ENCODE measurements around the gene ARNT2.
"Not testable (repeated sequence)": the region's sequence is repeated elsewhere in the genome, so short reads cannot be mapped to it uniquely, and the experiment has no call there.

Gene ARNT2

DNA sequence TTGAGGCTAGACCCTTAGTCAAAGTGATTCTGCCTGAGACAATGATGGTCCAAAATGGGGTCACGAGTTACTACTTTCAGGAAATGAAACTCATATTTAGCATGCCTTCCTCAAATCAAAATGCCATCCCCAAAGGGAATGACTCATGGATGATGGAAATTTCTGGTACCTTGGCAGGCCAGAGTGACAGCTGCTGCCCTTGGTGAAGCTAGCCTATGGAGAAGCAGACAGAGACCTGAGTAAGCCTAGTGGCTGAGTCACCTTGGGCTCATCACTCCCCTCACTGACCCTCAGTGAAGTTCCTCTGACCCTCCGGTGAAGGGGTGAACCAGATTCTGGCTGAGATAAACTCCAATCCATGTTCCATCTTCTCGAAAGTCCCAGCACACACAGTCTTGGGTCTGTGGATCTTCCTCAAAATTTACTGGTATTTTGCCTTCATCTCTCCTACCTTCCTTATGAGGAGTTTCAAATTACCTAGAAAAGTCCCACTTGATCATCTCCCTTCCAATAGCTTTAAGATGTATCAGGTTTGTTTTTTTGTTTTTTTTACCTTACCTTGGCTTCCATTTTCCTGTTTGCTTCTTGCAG is 236.4 kb downstream of the ARNT2 start:
- Histone ChIP-seq H3K9ac (ENCODE audit: insufficient read length, low read depth) (no peak overlapping the region), H3K9me3 (ENCODE audit: insufficient read depth, low read length) (peaks cover 10% of the 10 kb centered on the region; the same call in 1 of the 2 replicates), H3K4me1 (ENCODE audit: insufficient read depth, insufficient read length) (no peaks in the 10 kb centered on the region), H3K36me3 (ENCODE audit: insufficient read depth, insufficient read length, low read length) (no peaks in the 10 kb centered on the region), H3K4me3 (ENCODE audit: insufficient read length, low read depth) (no peak overlapping the region), H3K27me3 (ENCODE audit: insufficient read depth, insufficient read length) (no peaks in the 10 kb centered on the region)
- TF ChIP-seq ZNF274 (IDR thresholded peaks at IDR 0.05; ENCODE audit: low read depth, low read length) (no peak), SUZ12 (IDR thresholded peaks at IDR 0.05; ENCODE audit: extremely low read depth, insufficient read depth, insufficient read length) (no peak), YY1 (IDR thresholded peaks at IDR 0.05; ENCODE audit: insufficient read depth, insufficient read length) (no peak)
- no peak for DNase-seq (ENCODE audit: low read depth, low spot score)

DNA sequence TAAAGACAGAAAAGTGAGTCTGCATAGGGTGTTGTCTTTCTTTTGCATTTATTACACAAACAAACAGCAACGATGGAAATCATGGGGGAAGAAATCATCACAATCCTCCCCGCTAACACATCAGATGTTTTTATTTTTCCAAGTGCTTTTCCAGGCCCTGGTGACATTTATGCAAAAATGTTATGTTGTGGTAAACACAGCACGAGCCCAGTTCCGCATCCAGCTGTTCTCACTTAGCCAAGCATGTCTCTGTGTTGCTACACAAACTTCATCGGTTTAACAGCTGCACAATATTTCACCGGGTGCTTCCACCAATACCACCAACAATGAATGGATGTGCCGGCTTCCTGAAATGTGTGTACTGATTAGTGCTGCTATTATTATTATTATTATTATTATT is 237.2 kb downstream of the ARNT2 start:
- H3K4me1 ChIP-seq (ENCODE audit: insufficient read depth, insufficient read length) = no peaks in the 10 kb centered on the region
- H3K9me3 ChIP-seq (ENCODE audit: insufficient read depth, low read length) = peaks cover 16% of the 10 kb centered on the region
- H3K4me3 ChIP-seq (ENCODE audit: insufficient read length, low read depth) = no peak overlapping the region
- TF ChIP-seq YY1 (IDR thresholded peaks at IDR 0.05; ENCODE audit: insufficient read depth, insufficient read length) = no peak
- TF ChIP-seq SUZ12 (IDR thresholded peaks at IDR 0.05; ENCODE audit: extremely low read depth, insufficient read depth, insufficient read length) = no peak
- no peak for TF ChIP-seq ZNF274 (IDR thresholded peaks at IDR 0.05; ENCODE audit: low read depth, low read length)
- no peaks in the 10 kb centered on the region for H3K36me3 ChIP-seq (ENCODE audit: insufficient read depth, insufficient read length, low read length)
- no peaks in the 10 kb centered on the region for H3K27me3 ChIP-seq (ENCODE audit: insufficient read depth, insufficient read length)
- no peak overlapping the region for H3K9ac ChIP-seq (ENCODE audit: insufficient read length, low read depth)
- DNase-seq (ENCODE audit: low read depth, low spot score) = no peak

GRCh38 chr15:80643431-80643951 is 239.3 kb downstream of the ARNT2 start:
- Histone ChIP-seq H3K36me3 (ENCODE audit: insufficient read depth, insufficient read length, low read length) (no peaks in the 10 kb centered on the region), H3K9ac (ENCODE audit: insufficient read length, low read depth) (no peak overlapping the region), H3K4me3 (ENCODE audit: insufficient read length, low read depth) (no peak overlapping the region), H3K9me3 (ENCODE audit: insufficient read depth, low read length) (peaks cover 28% of the 10 kb centered on the region), H3K27me3 (ENCODE audit: insufficient read depth, insufficient read length) (no peaks in the 10 kb centered on the region), H3K4me1 (ENCODE audit: insufficient read depth, insufficient read length) (no peaks in the 10 kb centered on the region)
- no peak for TF ChIP-seq YY1 (IDR thresholded peaks at IDR 0.05; ENCODE audit: insufficient read depth, insufficient read length)
- TF ChIP-seq SUZ12 (IDR thresholded peaks at IDR 0.05; ENCODE audit: extremely low read depth, insufficient read depth, insufficient read length) = no peak
- TF ChIP-seq ZNF274 (IDR thresholded peaks at IDR 0.05; ENCODE audit: low read depth, low read length) = no peak
- no peak for DNase-seq (ENCODE audit: low read depth, low spot score)

- Histone ChIP-seq H3K36me3 (ENCODE audit: insufficient read depth, insufficient read length, low read length) (no peaks in the 10 kb centered on the region), H3K9me3 (ENCODE audit: insufficient read depth, low read length) (peaks cover 33% of the 10 kb centered on the region), H3K4me3 (ENCODE audit: insufficient read length, low read depth) (no peak overlapping the region), H3K27me3 (ENCODE audit: insufficient read depth, insufficient read length) (no peaks in the 10 kb centered on the region), H3K4me1 (ENCODE audit: insufficient read depth, insufficient read length) (no peaks in the 10 kb centered on the region), H3K9ac (ENCODE audit: insufficient read length, low read depth) (no peak overlapping the region)
- DNase-seq (ENCODE audit: low read depth, low spot score) = no peak
- TF ChIP-seq YY1 (IDR thresholded peaks at IDR 0.05; ENCODE audit: insufficient read depth, insufficient read length) = no peak
- TF ChIP-seq SUZ12 (IDR thresholded peaks at IDR 0.05; ENCODE audit: extremely low read depth, insufficient read depth, insufficient read length) = no peak
- TF ChIP-seq ZNF274 (IDR thresholded peaks at IDR 0.05; ENCODE audit: low read depth, low read length) = no peak
These were observed 241.4 kb downstream of the ARNT2 start for GRCh38 chr15:80645494-80646065.

- not testable (repeated sequence) for H3K4me3 ChIP-seq (ENCODE audit: insufficient read length, low read depth); H3K4me1 ChIP-seq (ENCODE audit: insufficient read depth, insufficient read length); DNase-seq (ENCODE audit: low read depth, low spot score); H3K9ac ChIP-seq (ENCODE audit: insufficient read length, low read depth); H3K27me3 ChIP-seq (ENCODE audit: insufficient read depth, insufficient read length); H3K36me3 ChIP-seq (ENCODE audit: insufficient read depth, insufficient read length, low read length)
- peaks cover 43% of the 10 kb centered on the region for H3K9me3 ChIP-seq (ENCODE audit: insufficient read depth, low read length)
These were observed 243.2 kb downstream of the ARNT2 start for GRCh38 chr15:80647424-80647823.

All from NT2/D1 (cell line).